Measurements from ENCODE around the gene TSC22D3. TPM values are rescaled to one million over a fixed set of nuclear protein-coding genes. Genes with fewer than 3 reads are reported as not detected.

TSC22D3 gene
- polyA plus RNA-seq, 1 experiment = 34.7 TPM

DNA sequence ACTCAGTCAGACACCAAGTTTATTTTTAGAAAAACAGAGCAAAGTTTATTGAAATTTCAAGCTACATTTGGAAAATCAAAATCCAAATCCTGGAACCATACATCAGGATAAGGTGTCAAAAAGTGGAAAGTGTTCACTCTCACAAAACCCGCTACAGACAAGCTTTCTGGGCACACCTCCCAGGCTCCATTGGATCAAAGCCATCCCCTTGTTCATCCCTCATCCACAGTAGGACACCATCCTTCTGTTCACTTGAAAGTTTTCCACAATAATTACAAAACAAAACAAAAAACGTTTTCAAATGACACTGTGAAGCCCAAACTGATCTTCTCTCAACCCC, 62.4 kb downstream of the TSC22D3 start:
- peaks cover 3% of the 10 kb centered on the region for H3K36me3 ChIP-seq (ENCODE audit: control insufficient read depth, insufficient read depth, low read length)
- TF ChIP-seq, protein P1, sequence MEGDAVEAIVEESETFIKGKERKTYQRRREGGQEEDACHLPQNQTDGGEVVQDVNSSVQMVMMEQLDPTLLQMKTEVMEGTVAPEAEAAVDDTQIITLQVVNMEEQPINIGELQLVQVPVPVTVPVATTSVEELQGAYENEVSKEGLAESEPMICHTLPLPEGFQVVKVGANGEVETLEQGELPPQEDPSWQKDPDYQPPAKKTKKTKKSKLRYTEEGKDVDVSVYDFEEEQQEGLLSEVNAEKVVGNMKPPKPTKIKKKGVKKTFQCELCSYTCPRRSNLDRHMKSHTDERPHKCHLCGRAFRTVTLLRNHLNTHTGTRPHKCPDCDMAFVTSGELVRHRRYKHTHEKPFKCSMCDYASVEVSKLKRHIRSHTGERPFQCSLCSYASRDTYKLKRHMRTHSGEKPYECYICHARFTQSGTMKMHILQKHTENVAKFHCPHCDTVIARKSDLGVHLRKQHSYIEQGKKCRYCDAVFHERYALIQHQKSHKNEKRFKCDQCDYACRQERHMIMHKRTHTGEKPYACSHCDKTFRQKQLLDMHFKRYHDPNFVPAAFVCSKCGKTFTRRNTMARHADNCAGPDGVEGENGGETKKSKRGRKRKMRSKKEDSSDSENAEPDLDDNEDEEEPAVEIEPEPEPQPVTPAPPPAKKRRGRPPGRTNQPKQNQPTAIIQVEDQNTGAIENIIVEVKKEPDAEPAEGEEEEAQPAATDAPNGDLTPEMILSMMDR (IDR thresholded peaks at IDR 0.05; ENCODE audit: insufficient read depth, low read depth, low read length) = no peak
- POLR2A ChIA-PET = no interaction called here
- no peak overlapping the region for H3K4me3 ChIP-seq (ENCODE audit: low read depth, low read length)
- CTCF ChIA-PET = interaction anchor here (1.6 to 2.6 kb wide), 3 partner anchors 40 to 64 kb away, joined by 4 to 6 read pairs (median 6); no protein-coding TSS in a partner anchor
- H3K27me3 ChIP-seq (ENCODE audit: control insufficient read depth, insufficient read depth, low read length) = no peaks in the 10 kb centered on the region
- DNase-seq (ENCODE audit: low read depth) = no peak

DNA sequence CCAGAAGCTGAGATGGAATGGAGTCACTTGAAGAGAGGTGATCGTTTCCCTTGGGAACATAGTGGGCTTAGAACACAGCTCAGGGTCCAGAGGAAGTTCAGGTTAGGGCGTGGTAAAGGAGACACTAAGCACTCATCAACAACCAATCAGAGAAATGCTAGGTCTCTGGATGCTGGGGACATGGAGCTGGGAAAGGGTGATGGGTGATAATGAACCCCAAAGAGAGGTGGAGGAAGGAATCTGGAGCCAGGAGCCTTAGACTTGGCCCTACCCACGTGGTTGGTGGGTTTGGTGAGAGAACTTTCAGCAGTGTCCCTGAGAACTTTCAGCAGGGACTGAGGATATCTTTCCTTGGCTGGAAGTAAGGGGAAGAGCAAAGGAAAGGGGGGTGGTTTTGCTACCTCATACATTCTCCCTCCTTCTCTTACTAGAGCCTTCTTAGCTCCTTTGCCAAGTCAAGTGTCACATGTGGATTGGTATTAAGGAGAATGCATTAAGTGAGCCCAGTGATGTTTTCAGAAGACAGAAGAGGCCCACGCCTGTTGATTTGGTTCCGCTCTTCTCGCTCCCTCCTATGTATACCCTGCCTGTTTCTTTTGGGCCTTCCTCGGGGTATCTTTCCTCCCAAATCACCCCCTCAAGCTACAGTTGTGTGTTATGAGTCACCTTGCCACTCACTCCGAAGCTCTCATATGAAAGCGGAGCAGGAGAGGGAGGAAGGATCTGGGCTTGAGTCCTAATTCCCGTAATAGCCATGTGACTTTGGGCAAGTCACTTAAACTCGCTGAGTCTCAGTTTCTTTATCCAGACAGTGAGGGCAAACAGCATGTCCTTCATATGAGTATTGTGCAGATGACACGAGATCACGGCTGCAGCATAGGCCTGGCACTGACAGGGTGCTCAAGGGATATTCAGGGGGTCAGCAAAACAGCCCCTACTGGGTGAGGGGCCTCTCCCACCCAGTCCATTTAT, 63.1 kb downstream of the TSC22D3 start:
- TF ChIP-seq, protein P1 (IDR thresholded peaks at IDR 0.05; ENCODE audit: insufficient read depth, low read depth, low read length) = no peak
- Histone ChIP-seq H3K4me3 (ENCODE audit: low read depth, low read length) (no peak overlapping the region), H3K36me3 (ENCODE audit: control insufficient read depth, insufficient read depth, low read length) (peaks cover 3% of the 10 kb centered on the region), H3K27me3 (ENCODE audit: control insufficient read depth, insufficient read depth, low read length) (no peaks in the 10 kb centered on the region)
- DNase-seq (ENCODE audit: low read depth) = no peak
- ChIA-PET CTCF (interaction anchor here (1.1 to 2.6 kb wide), 6 partner anchors 35 to 174 kb away, joined by 3 to 8 read pairs (median 5); no protein-coding TSS in a partner anchor), POLR2A (no interaction called here)

DNA sequence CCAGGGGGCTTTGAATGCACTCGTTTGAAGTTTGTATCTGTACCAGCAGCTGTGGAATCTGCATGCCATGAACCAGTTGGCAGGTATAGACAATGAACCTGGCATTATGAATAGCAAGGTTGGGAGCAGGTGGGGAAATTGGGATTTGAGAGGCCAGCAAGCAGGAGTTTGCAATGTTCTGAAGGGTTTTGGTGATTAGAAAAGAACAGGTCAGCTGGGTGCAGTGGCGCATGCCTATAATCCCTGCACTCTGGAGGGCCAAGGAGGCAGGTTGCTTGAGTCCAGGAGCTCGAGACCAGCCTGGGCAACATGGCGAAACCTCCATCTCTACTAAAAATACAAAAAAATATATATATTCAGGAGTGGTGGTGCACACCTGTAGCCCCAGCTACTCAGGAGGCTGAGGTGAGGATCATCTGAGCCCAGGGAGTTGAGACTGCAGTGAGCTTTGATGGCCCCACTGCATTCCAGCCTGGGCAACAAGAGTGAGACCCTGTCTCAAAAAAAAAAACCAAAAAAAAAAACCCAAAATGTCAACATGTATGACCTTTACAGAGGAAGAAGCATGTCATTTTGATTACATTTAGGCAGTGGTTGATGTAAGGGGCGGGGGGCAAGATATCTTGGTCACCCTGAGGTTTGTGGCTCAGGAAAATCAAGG, 63.9 kb downstream of the TSC22D3 start:
- ChIA-PET POLR2A (interaction anchor here (0.5 kb wide), 1 partner anchor 79 kb away, joined by 3 read pairs; no protein-coding TSS in a partner anchor), CTCF (interaction anchor here (0.6 to 2.6 kb wide), 9 partner anchors 10 to 173 kb away, joined by 3 to 8 read pairs (median 3); no protein-coding TSS in a partner anchor)
- Histone ChIP-seq H3K36me3 (ENCODE audit: control insufficient read depth, insufficient read depth, low read length) (peaks cover 3% of the 10 kb centered on the region), H3K4me3 (ENCODE audit: low read depth, low read length) (no peak overlapping the region), H3K27me3 (ENCODE audit: control insufficient read depth, insufficient read depth, low read length) (no peaks in the 10 kb centered on the region)
- TF ChIP-seq, protein P1 (IDR thresholded peaks at IDR 0.05; ENCODE audit: insufficient read depth, low read depth, low read length) = no peak
- DNase-seq (ENCODE audit: low read depth) = no peak

DNA sequence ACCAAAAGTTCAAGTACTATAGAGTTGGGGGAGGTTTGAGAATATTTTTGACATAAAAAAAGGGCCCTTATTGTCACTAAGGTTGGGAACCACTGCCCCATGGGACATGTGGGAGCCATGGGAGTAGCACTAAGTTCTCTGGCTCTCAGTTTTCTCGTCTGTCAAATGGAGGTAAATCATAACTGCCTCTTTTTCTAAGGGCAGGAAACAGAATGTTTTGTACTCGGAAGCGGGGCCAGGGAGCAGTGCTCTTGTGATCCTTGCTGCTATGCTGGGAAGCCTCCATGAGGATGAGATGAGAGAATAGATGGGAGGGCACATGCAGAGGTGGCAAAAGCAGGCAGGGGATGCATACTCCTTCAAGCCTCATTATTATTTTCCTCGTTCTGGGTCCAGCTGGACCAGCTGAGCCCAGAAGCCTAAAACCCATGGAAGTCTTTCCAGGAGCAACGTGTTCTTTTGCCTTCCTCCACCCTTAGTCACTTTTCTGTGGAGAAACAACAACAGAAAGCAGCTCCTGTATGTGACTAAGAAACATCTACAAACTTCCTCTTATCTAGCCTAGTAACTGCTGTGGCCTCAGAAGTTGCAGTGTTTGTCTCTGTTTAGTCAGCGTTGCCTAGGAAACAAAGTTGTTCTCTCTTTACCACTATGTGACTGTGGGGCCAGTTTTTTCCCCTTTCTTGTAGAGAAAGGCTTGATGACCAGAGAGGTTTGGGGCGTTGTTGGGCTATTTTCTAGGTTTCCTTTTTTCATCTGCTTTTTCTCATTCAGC, 64.8 kb downstream of the TSC22D3 start:
- CTCF ChIA-PET = interaction anchor here (0.6 to 1.7 kb wide), 8 partner anchors 9 to 173 kb away, joined by 3 to 8 read pairs (median 3); no protein-coding TSS in a partner anchor

More for the DNA sequence above, 64.8 kb downstream of the TSC22D3 start:
- no peaks in the 10 kb centered on the region for H3K27me3 ChIP-seq (ENCODE audit: control insufficient read depth, insufficient read depth, low read length)
- TF ChIP-seq, protein P1 (IDR thresholded peaks at IDR 0.05; ENCODE audit: insufficient read depth, low read depth, low read length) = no peak
- peak; percentile 86 for DNase-seq (ENCODE audit: low read depth)
- POLR2A ChIA-PET = interaction anchor here (0.5 kb wide), 1 partner anchor 78 kb away, joined by 3 read pairs; no protein-coding TSS in a partner anchor
- peaks cover 3% of the 10 kb centered on the region for H3K36me3 ChIP-seq (ENCODE audit: control insufficient read depth, insufficient read depth, low read length)
- H3K4me3 ChIP-seq (ENCODE audit: low read depth, low read length) = no peak overlapping the region

Data from BJ (cell line).